GM23248 (cell line): ENCODE measurements around the gene GNG10. TPM values are rescaled to one million over a fixed set of nuclear protein-coding genes. Genes with fewer than 3 reads are reported as not detected.

Experiments used
- DNase-seq: peaks from one replicate; pipeline ENCODE4 v3.0.0-alpha.2; 2015
- H2AFZ ChIP-seq: fragments of 200-600 bp; sonication (generic); 2 replicates; pipeline ENCODE4 v1.6.1; 2016; ENCODE audit warnings: antibody characterized with exemption
- H3F3A ChIP-seq: fragments of 200-600 bp; sonication (generic); 2 replicates; pipeline ENCODE4 v1.6.1; 2016; ENCODE audit warnings: mild to moderate bottlenecking, antibody characterized with exemption, mixed run types; ENCODE audit not compliant: insufficient read depth
- H3K27ac ChIP-seq: fragments of 200-600 bp; sonication (generic); 2 replicates; pipeline ENCODE4 v1.5.1; 2016; ENCODE audit warnings: mild to moderate bottlenecking
- H3K27me3 ChIP-seq: fragments of 200-600 bp; sonication (generic); replicated peaks from 2 replicates; pipeline ENCODE4 v1.6.1; 2016; ENCODE audit warnings: mild to moderate bottlenecking; ENCODE audit not compliant: insufficient read depth
- H3K36me3 ChIP-seq: fragments of 200-600 bp; sonication (generic); 2 replicates; pipeline ENCODE4 v1.6.1; 2016; ENCODE audit warnings: low read depth, mild to moderate bottlenecking
- H3K4me1 ChIP-seq: fragments of 200-600 bp; sonication (generic); 2 replicates; pipeline ENCODE4 v1.6.1; 2016; ENCODE audit warnings: mild to moderate bottlenecking; ENCODE audit not compliant: insufficient read depth
- H3K4me2 ChIP-seq: fragments of 200-600 bp; sonication (generic); one replicate; pipeline ENCODE4 v1.6.1; 2016; ENCODE audit warnings: mild to moderate bottlenecking; ENCODE audit not compliant: unreplicated experiment
- H3K4me3 ChIP-seq: fragments of 200-600 bp; sonication (generic); 2 replicates; pipeline ENCODE4 v1.5.1; 2016; ENCODE audit warnings: mild to moderate bottlenecking
- H3K79me2 ChIP-seq: fragments of 200-600 bp; sonication (generic); 2 replicates; pipeline ENCODE4 v1.6.1; 2016; ENCODE audit warnings: mild to moderate bottlenecking; ENCODE audit not compliant: insufficient read depth
- H3K9ac ChIP-seq: fragments of 200-600 bp; sonication (generic); 2 replicates; pipeline ENCODE4 v1.6.1; 2016; ENCODE audit warnings: mild to moderate bottlenecking
- H3K9me2 ChIP-seq: fragments of 200-600 bp; sonication (generic); 2 replicates; pipeline ENCODE4 v1.6.1; 2016; ENCODE audit warnings: mixed run types, mild to moderate bottlenecking, moderate library complexity; ENCODE audit not compliant: insufficient read depth
- H3K9me3 ChIP-seq: fragments of 200-600 bp; sonication (generic); one replicate; pipeline ENCODE4 v1.6.1; 2017; ENCODE audit warnings: low read depth
- H4K20me1 ChIP-seq: fragments of 200-600 bp; sonication (generic); 2 replicates; pipeline ENCODE4 v1.6.0; 2016; ENCODE audit not compliant: insufficient read depth
- EZH2 ChIP-seq: fragments of 200-600 bp; sonication (generic); IDR thresholded peaks from 2 replicates; pipeline ENCODE4 v1.6.1; 2018; ENCODE audit warnings: antibody characterized with exemption, mild to moderate bottlenecking; ENCODE audit not compliant: insufficient read depth, poor library complexity, severe bottlenecking
- EZH2phosphoT487 ChIP-seq: fragments of 200-600 bp; sonication (generic); IDR thresholded peaks from 2 replicates; pipeline ENCODE4 v1.6.1; 2018; ENCODE audit warnings: antibody characterized with exemption, moderate library complexity, mild to moderate bottlenecking, low read depth; ENCODE audit not compliant: insufficient read depth
- WGBS, 2 experiments: methylation state at CpG; one replicate each; pipeline ENCODE4 v1.1.6; 2015 to 2017; ENCODE audit warnings: low lambda C conversion rate in 2 of 2, low coverage in 1 of 2; ENCODE audit errors: missing lambda C conversion rate in 2 of 2; 5-methylcytosine and 5-hydroxymethylcytosine counted together
- in situ Hi-C: fragments of 300-500 bp; cut with MboI; formaldehyde crosslinking; loops from 2 replicates; pipeline ENCODE4 v1.15.0; 2020
- polyA plus RNA-seq: library from polyadenylated mRNA; unstranded; fragments of >200 nt; fragmentation: Nextera tagmentation; extraction: Ambion mirVana; gene quantifications from 2 replicates; pipeline ENCODE4 v1.2.1, GENCODE V29; 2016
- total RNA-seq: library from RNA; depleted of rRNA; stranded (reverse); fragments of >200 nt; shearing (Covaris generic); gene quantifications from 2 replicates; pipeline ENCODE4 v1.2.3, GENCODE V29; 2014

Gene GNG10
- total and polyA plus RNA-seq, 2 experiments from 2014 or later: 116 to 122 TPM

GRCh38 chr9:111657051-111657450, 4.4 kb upstream of the GNG10 start:
- Histone ChIP-seq H3F3A (0 out of 2 replicates have a peak, but pooled peaks cover 8% of the 10 kb centered on the region), H4K20me1 (no peaks in the 10 kb centered on the region), H3K9ac (no peak overlapping the region), H3K27me3 (no peaks in the 10 kb centered on the region), H3K9me3 (no peaks in the 10 kb centered on the region), H3K4me3 (no peak overlapping the region), H2AFZ (no peak overlapping the region), H3K79me2 (peaks cover 1% of the 10 kb centered on the region), H3K36me3 (peaks cover 26% of the 10 kb centered on the region), H3K4me2 (no peak overlapping the region), H3K27ac (no peak overlapping the region), H3K9me2 (no peaks in the 10 kb centered on the region), H3K4me1 (no peaks in the 10 kb centered on the region)
- no peak for DNase-seq
- in situ Hi-C loops: no loop called here
- WGBS, 2 experiments: 65 to 68% methylated on average over 6 of the region's 6 CpGs
- TF ChIP-seq EZH2phosphoT487 (no peak), EZH2 (no peak)

GRCh38 chr9:111658943-111659342, 2.5 kb upstream of the GNG10 start:
- 0 out of 2 replicates have a peak, but pooled peaks cover 8% of the 10 kb centered on the region for H3F3A ChIP-seq
- TF ChIP-seq EZH2phosphoT487 (no peak), EZH2 (no peak)
- no peaks in the 10 kb centered on the region for H4K20me1 ChIP-seq
- H3K9ac ChIP-seq: no peak overlapping the region
- no peak for DNase-seq
- H3K27me3 ChIP-seq: no peaks in the 10 kb centered on the region
- H3K4me1 ChIP-seq: peaks cover 10% of the 10 kb centered on the region; the same call in 1 of the 2 replicates
- no peak overlapping the region for H3K27ac ChIP-seq
- no peak overlapping the region for H3K4me2 ChIP-seq
- WGBS, 2 experiments: 53 to 56% methylated on average over 8 of the region's 8 CpGs
- no peaks in the 10 kb centered on the region for H3K9me3 ChIP-seq
- H3K9me2 ChIP-seq: no peaks in the 10 kb centered on the region
- peaks cover 20% of the 10 kb centered on the region for H3K79me2 ChIP-seq
- in situ Hi-C loops: no loop called here
- H3K36me3 ChIP-seq: peaks cover 14% of the 10 kb centered on the region
- no peak overlapping the region for H3K4me3 ChIP-seq
- no peak overlapping the region for H2AFZ ChIP-seq

GRCh38 chr9:111659691-111660090, 1.7 kb upstream of the GNG10 start:
- Histone ChIP-seq H3F3A (0 out of 2 replicates have a peak, but pooled peaks cover 8% of the 10 kb centered on the region), H3K4me3 (no peak overlapping the region), H2AFZ (no peak overlapping the region), H3K27me3 (no peaks in the 10 kb centered on the region), H3K9me2 (no peaks in the 10 kb centered on the region), H3K36me3 (peaks cover 6% of the 10 kb centered on the region), H4K20me1 (no peaks in the 10 kb centered on the region), H3K4me2 (no peak overlapping the region), H3K9me3 (no peaks in the 10 kb centered on the region), H3K9ac (no peak overlapping the region), H3K27ac (no peak overlapping the region), H3K79me2 (peaks cover 27% of the 10 kb centered on the region), H3K4me1 (peaks cover 10% of the 10 kb centered on the region; the same call in 1 of the 2 replicates)
- 95 to 98% methylated on average over 3 of the region's 3 CpGs for WGBS, 2 experiments
- TF ChIP-seq EZH2: no peak
- no peak for TF ChIP-seq EZH2phosphoT487
- DNase-seq: no peak
- in situ Hi-C loops: no loop called here

- Histone ChIP-seq H3K4me2 (peak overlapping the region; percentile 98), H3K27ac (peak overlapping the region; percentile 61), H3K27me3 (no peaks in the 10 kb centered on the region), H3K9ac (peak overlapping the region; percentile 82), H3K36me3 (no peaks in the 10 kb centered on the region), H3F3A (0 out of 2 replicates have a peak, but pooled peaks cover 8% of the 10 kb centered on the region), H3K79me2 (peaks cover 50% of the 10 kb centered on the region), H3K9me3 (no peaks in the 10 kb centered on the region), H4K20me1 (no peaks in the 10 kb centered on the region), H3K9me2 (no peaks in the 10 kb centered on the region), H3K4me1 (peaks cover 10% of the 10 kb centered on the region; the same call in 1 of the 2 replicates), H2AFZ (peak overlapping the region; percentile 93), H3K4me3 (peak overlapping the region; percentile 93)
- in situ Hi-C loops: no loop called here
- whole genome bisulfite sequencing, 2 experiments: 1% methylated on average over 28 to 40 of the region's 57 CpGs
- TF ChIP-seq EZH2phosphoT487: no peak
- DNase-seq: peak; percentile 73
Observed at GRCh38 chr9:111661802-111662521, 557 bp downstream of the GNG10 start.
